NCI-H1436 (cell line): ENCODE data around the gene KMT2B.

ENCODE experiments used
- DNase-seq: peaks from one replicate; lab custom pipeline; 2025; lab: John Stamatoyannopoulos, UW

KMT2B gene

GRCh38 chr19:35780717-35781116 is 62.9 kb downstream of the KMT2B start:
- no peak for DNase-seq

DNA sequence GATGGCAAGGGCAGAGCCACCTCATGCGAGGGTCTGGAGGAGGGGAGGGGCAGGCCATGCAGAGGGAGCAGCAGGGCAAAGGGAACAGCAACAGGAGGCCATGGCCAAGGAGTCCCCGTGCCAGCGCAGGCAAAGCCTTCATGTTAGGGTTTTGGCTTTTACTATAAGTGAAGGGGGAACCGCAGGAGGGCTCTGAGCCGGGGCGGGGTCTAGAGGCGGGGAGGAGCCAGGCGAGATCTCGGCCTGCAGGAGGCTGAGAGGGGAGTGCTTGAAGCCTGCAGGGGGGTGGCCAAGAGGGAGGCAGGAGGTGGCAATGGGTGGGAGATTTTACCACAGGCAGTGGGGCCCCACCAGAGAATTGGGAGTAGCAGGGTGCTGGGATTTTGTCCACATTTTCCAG is 63.8 kb downstream of the KMT2B start:
- DNase-seq, result no peak

- no peak for DNase-seq
These were observed 64.8 kb downstream of the KMT2B start for GRCh38 chr19:35782589-35782988.

DNA sequence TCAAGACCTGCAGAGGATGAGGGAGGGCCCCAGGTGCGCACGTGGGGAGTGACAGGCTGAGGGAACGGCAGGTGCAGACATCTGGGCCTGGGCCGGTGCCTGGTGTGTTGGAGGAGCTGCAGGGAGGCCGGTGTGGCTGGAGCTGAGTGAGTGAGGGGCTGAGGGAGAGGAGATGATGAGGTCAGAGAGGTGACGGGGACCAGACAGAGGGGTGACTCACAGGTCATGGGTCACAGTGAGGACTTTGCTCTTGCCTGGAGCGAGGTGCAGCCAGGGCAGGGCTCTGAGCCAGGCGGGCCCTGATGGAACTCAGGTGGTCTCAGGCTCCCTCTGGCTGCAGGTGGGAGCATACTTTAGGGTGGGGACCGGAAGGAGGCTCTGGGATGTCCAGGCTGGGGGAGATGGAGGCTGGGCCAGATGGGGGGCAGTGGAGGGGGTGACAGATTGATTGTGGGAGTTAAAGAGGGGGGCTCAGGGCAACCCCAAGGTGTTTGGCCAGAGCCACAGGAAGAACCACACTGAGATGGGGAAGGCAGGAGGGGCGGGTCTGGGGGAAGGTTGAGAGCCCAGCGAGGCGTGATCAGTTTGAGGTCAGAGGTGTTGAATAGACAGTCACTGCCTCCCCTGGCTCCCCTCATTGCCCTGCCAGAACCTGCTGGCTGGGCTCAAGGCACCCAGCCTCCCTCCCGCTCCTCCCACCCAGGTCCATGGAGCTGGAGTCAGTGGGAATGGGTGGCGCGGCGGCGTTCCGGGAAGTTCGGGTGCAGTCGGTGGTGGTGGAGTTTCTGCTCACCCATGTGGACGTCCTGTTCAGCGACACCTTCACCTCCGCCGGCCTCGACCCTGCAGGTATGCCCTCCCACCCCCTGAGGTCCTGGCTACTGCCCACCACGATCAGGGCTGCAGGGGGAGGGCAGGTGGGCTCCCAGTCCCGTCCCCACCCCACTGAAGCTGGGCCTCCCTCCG is 65.9 kb downstream of the KMT2B start:
- DNase-seq, result no peak

GRCh38 chr19:35784503-35785338 is 66.9 kb downstream of the KMT2B start:
- no peak for DNase-seq

- DNase-seq, result no peak
These were observed 67.5 kb downstream of the KMT2B start for GRCh38 chr19:35785339-35785627.

DNA sequence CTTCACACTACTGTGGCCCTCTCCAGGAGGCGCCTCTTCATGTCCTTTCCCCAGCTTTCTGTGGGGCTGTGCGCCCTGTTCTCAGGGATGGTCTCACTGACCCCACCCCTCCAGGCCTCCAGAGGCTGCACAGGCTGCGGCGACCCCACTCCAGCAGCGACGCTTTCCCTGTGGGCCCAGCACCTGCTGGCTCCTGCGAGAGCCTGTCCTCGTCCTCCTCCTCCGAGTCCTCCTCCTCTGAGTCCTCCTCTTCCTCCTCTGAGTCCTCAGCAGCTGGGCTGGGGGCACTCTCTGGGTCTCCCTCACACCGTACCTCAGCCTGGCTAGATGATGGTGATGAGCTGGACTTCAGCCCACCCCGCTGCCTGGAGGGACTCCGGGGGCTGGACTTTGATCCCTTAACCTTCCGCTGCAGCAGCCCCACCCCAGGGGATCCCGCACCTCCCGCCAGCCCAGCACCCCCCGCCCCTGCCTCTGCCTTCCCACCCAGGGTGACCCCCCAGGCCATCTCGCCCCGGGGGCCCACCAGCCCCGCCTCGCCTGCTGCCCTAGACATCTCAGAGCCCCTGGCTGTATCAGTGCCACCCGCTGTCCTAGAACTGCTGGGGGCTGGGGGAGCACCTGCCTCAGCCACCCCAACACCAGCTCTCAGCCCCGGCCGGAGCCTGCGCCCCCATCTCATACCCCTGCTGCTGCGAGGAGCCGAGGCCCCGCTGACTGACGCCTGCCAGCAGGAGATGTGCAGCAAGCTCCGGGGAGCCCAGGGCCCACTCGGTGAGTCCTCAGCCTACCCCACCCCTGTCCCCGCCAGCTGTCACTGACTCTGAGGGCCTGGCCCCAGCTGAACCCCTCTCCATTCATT is 68.7 kb downstream of the KMT2B start:
- no peak for DNase-seq

DNA sequence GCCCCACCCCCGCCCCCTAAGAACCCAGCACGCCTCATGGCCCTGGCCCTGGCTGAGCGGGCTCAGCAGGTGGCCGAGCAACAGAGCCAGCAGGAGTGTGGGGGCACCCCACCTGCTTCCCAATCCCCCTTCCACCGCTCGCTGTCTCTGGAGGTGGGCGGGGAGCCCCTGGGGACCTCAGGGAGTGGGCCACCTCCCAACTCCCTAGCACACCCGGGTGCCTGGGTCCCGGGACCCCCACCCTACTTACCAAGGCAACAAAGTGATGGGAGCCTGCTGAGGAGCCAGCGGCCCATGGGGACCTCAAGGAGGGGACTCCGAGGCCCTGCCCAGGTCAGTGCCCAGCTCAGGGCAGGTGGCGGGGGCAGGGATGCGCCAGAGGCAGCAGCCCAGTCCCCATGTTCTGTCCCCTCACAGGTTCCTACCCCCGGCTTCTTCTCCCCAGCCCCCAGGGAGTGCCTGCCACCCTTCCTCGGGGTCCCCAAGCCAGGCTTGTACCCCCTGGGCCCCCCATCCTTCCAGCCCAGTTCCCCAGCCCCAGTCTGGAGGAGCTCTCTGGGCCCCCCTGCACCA is 69.5 kb downstream of the KMT2B start:
- DNase-seq, result no peak
